MG63 (cell line): Measurements from ENCODE around the gene IFNK. TPM values are rescaled to one million over a fixed set of nuclear protein-coding genes. Genes with fewer than 3 reads are reported as not detected.

Experiments used
- DNase-seq: peaks from one replicate; pipeline ENCODE4 v3.0.0-alpha.2; 2020
- H3K27me3 ChIP-seq: fragments of 250-450 bp; sonication (Bioruptor Pico); 2 replicates; pipeline ENCODE4 v1.5.1; 2020; ENCODE audit warnings: mild to moderate bottlenecking, moderate library complexity
- H3K36me3 ChIP-seq: fragments of 250-450 bp; sonication (Bioruptor Pico); 2 replicates; pipeline ENCODE4 v1.5.1; 2020; ENCODE audit warnings: mild to moderate bottlenecking, moderate library complexity
- H3K4me3 ChIP-seq: fragments of 250-450 bp; sonication (Bioruptor Pico); 2 replicates; pipeline ENCODE4 v1.5.1; 2020; ENCODE audit warnings: mild to moderate bottlenecking, moderate library complexity
- H3K9me3 ChIP-seq: fragments of 250-450 bp; sonication (Bioruptor Pico); 2 replicates; pipeline ENCODE4 v1.5.1; 2020; ENCODE audit warnings: mild to moderate bottlenecking, moderate library complexity
- total RNA-seq: library from RNA; depleted of rRNA; stranded (reverse); fragments of >200 nt; shearing (Covaris generic); gene quantifications from 2 replicates; pipeline ENCODE4 v1.2.3, GENCODE V29; 2014; ENCODE audit warnings: low replicate concordance

IFNK gene
- total RNA-seq, 1 experiment from 2014 or later: not detected

- Histone ChIP-seq H3K9me3 (no peaks in the 10 kb centered on the region), H3K36me3 (no peaks in the 10 kb centered on the region), H3K4me3 (no peak overlapping the region), H3K27me3 (no peaks in the 10 kb centered on the region)
- DNase-seq: no peak
Measured at GRCh38 chr9:27548055-27548741, 24.1 kb downstream of the IFNK start.

DNA sequence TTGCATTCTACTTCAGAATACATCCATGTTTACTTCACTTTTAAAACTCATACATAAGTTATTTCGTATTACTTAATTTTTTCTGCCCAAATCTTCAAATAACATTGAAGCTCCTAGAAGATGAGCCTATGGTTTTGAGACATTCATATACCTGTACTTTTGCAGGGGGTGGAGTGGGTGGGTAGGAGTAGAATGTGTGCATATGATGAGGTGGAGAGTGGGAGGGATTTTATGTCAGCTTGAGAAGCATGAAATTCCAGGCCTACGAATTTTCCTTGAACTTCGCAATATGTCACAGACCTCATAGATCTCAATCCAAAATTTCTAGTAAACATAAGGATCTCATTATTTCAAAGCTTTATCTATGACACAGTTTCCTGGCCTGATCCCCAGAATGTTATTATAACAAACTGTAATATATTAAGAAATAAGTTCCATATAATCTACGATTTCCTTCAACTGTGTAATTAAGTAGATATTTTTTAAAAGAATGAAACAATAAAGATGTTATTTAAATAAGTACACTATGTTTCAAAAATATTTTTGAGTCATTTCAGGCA lies 25.2 kb downstream of the IFNK start:
- no peak overlapping the region for H3K4me3 ChIP-seq
- no peaks in the 10 kb centered on the region for H3K27me3 ChIP-seq
- H3K9me3 ChIP-seq: no peaks in the 10 kb centered on the region
- no peak for DNase-seq
- no peaks in the 10 kb centered on the region for H3K36me3 ChIP-seq

- DNase-seq: no peak
- H3K9me3 ChIP-seq: no peaks in the 10 kb centered on the region
- H3K27me3 ChIP-seq: no peaks in the 10 kb centered on the region
- H3K36me3 ChIP-seq: no peaks in the 10 kb centered on the region
- H3K4me3 ChIP-seq: no peak overlapping the region
Measured at GRCh38 chr9:27554712-27555111, 30.6 kb downstream of the IFNK start.

DNA sequence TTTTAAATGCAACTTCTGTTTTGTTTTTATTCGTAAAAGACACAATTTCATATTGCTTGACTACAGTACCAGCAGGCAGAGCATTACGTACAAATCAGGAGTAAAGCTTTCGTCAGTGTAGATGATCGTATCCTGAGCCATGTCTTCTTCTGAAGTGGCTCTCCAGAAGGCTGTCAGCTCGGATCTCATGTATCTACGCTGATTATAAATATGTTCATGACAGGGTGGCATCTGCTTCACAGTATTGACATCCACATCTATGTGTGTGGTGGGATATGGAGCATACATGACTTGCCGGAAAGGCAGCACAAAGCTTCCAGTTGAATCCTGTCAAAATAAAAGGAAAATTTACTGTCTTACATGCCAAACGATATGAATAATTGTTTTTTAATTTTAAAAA lies 32.4 kb downstream of the IFNK start:
- DNase-seq: no peak
- H3K36me3 ChIP-seq: no peaks in the 10 kb centered on the region
- H3K9me3 ChIP-seq: no peaks in the 10 kb centered on the region
- no peaks in the 10 kb centered on the region for H3K27me3 ChIP-seq
- no peak overlapping the region for H3K4me3 ChIP-seq

GRCh38 chr9:27558307-27558706 lies 34.2 kb downstream of the IFNK start:
- DNase-seq: no peak
- Histone ChIP-seq H3K27me3 (no peaks in the 10 kb centered on the region), H3K9me3 (no peaks in the 10 kb centered on the region), H3K36me3 (no peaks in the 10 kb centered on the region), H3K4me3 (no peak overlapping the region)

DNA sequence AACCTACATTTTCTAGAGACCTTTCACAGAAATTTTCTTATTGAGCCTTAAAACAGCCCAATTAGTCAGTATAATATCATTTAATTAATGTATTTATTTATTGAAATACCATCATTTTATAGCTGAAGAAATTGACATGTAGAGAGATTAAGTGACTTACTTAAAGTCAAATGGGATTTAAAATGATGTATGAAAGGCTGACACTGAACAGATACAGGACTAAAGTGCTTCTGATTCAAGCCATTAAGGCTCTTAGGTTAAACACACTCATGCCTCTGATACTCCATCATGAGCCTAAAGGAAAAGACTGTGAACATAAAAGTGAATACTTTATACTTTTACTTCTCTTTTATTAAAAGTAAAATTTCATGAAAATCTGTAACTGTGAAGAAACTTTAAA lies 36.4 kb downstream of the IFNK start:
- no peaks in the 10 kb centered on the region for H3K27me3 ChIP-seq
- no peak for DNase-seq
- no peak overlapping the region for H3K4me3 ChIP-seq
- no peaks in the 10 kb centered on the region for H3K9me3 ChIP-seq
- H3K36me3 ChIP-seq: no peaks in the 10 kb centered on the region

DNA sequence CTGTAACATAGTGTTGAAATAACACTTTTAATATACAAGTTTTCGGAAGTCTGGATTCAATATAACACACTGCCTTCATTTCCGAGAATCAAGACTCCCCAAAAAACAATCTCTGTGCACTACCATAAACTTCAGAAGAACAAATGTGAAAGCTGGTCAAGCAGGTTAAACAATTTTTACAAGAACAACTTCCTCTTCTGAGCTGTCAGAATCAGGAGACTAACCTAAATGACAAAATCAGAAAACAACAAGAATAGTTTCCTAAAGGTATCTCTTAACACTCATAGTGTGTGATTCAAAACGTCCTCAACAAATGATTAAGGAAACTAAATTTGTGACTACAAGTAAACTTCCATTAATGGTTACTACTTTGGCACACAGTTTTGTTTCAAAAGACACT lies 37.6 kb downstream of the IFNK start:
- Histone ChIP-seq H3K36me3 (no peaks in the 10 kb centered on the region), H3K4me3 (no peak overlapping the region)
- no peak for DNase-seq

DNA sequence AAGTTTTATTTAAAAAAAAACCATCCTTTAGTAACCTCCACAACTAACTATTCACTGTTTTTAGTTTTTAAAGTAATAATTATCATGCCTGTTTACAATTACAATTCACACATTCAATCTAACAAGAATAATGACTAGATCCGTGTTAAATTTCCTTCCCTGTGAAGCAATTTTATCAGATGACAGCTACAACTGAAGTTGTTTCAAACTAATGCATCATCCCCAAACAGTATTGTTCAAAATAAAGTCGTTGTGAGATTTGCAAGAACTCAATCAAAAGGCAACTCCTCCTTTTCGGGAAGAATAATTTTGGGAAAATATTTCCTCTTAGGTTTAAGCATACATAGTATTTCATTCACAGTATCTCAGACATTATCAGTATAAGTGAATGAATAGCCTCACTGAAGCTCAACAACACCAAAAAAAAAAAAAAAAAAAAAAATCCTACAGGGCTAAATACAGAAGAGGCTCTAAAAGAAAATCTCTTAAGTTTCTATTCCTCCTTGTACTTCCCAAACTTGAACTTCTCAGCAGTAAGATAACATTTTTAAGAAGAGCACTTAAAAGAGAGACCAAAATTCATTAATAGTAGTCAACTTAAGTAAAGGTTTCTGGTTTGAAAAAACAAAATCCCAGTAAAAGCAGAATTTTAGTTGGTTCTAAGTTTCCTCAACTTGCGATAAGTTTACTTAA lies 39.8 kb downstream of the IFNK start:
- DNase-seq: no peak
- Histone ChIP-seq H3K36me3 (no peaks in the 10 kb centered on the region), H3K27me3 (no peaks in the 10 kb centered on the region), H3K9me3 (no peaks in the 10 kb centered on the region), H3K4me3 (no peak overlapping the region)

More for the DNA sequence above, 37.6 kb downstream of the IFNK start:
- no peaks in the 10 kb centered on the region for H3K27me3 ChIP-seq
- no peaks in the 10 kb centered on the region for H3K9me3 ChIP-seq

GRCh38 chr9:27564670-27565069 lies 40.6 kb downstream of the IFNK start:
- Histone ChIP-seq H3K27me3 (no peaks in the 10 kb centered on the region), H3K36me3 (no peaks in the 10 kb centered on the region), H3K4me3 (no peak overlapping the region), H3K9me3 (no peaks in the 10 kb centered on the region)
- DNase-seq: no peak

DNA sequence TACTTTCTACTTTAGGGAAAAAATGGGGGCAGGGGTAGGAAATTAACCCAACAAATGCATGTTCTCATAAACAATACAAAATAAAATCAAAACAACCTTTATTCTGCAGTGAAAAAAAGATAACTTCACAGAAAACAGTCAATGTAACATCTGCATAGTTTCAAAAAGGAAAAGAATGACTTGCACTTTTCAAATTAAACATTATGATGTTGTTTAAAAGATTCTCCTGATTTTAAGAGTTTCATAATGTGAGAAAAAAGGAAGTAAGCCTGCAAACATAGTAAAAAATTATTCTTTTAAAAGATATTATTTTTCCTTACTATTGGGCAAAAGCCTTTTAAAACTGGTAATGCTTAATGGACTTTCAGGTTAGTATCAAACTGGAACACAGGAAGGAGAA lies 41.6 kb downstream of the IFNK start:
- Histone ChIP-seq H3K36me3 (no peaks in the 10 kb centered on the region), H3K27me3 (no peaks in the 10 kb centered on the region), H3K9me3 (no peaks in the 10 kb centered on the region), H3K4me3 (no peak overlapping the region)
- no peak for DNase-seq

DNA sequence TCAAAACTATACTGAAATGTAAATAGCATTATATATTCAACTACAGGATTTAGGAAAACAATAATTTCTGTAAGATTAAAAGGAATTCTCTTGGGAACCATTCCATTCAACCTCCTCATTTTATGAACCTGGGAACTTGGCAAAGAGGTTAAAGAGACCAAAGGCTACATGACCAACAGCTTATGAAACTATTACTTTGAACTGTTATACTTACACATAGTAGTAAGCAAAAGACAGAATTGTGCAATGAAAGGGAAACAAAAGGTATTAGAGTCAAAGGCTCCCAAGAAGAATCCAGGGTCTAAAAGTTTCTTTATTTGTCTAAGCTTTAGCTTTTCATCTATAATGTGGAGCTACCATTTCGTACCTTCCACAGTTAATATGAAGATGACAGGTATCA lies 42.0 kb downstream of the IFNK start:
- Histone ChIP-seq H3K9me3 (no peaks in the 10 kb centered on the region), H3K4me3 (no peak overlapping the region), H3K36me3 (no peaks in the 10 kb centered on the region), H3K27me3 (no peaks in the 10 kb centered on the region)
- DNase-seq: no peak

DNA sequence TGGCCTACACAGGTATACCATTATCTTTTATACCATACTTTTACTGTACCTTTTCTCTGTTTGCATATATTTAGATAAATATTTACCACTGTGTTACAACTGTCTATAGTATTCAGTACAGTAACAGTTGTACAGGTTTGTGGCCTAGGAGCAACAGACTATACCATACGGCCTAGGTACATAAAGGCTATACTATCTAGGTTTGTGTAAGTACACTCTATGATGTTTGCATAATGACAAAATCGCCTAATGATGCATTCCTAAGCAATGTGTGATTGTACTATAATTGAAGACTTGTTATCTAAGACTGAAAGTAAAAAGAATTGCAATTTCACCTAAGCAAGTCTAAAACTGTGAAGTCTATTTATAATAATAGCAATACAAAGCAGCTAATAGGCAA lies 45.3 kb downstream of the IFNK start:
- no peaks in the 10 kb centered on the region for H3K9me3 ChIP-seq
- H3K36me3 ChIP-seq: no peaks in the 10 kb centered on the region
- H3K4me3 ChIP-seq: no peak overlapping the region
- DNase-seq: no peak
- no peaks in the 10 kb centered on the region for H3K27me3 ChIP-seq

DNA sequence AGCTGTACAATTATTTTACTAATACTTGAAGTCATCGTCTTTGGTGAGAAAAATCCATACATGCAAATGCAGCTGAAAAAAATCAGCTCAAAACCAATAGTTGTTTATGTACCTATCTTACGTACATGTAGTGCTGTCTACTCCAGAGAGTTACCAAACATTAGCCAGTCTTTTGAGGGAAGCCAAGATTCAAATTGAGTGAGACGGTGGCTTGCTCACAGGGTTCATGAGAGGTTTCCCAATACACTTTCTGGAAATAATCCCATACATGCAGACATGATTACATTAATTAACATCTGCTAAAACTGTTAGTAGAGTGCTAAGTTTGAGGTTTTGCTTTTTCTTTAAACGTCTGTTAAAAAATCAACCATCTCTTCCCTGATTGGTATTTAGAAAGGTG lies 46.9 kb downstream of the IFNK start:
- Histone ChIP-seq H3K27me3 (no peaks in the 10 kb centered on the region), H3K9me3 (no peaks in the 10 kb centered on the region), H3K36me3 (no peaks in the 10 kb centered on the region), H3K4me3 (no peak overlapping the region)
- no peak for DNase-seq

DNA sequence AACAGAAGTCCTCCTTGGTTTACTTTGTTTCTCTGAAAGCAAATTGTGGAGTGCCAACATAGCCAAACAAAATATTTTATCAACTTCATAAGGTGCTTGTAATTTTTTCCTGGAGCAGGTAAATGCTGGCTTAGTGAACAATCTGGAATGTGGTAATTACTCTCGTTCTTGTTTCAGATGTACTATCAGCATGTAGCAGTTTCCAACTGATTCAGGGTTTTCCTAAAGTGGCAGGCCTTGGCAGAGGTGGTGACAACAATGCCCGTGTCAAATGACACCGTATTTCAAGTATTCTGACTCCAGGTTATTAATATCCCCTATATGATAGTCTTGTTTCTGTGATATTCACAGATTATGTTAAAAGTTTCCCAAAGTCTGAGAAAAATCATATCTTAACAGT lies 48.0 kb downstream of the IFNK start:
- Histone ChIP-seq H3K36me3 (no peaks in the 10 kb centered on the region), H3K27me3 (no peaks in the 10 kb centered on the region), H3K4me3 (no peak overlapping the region), H3K9me3 (no peaks in the 10 kb centered on the region)
- no peak for DNase-seq

GRCh38 chr9:27572566-27572917 lies 48.5 kb downstream of the IFNK start:
- H3K27me3 ChIP-seq: no peaks in the 10 kb centered on the region
- peak overlapping the region; percentile 64 for H3K4me3 ChIP-seq
- H3K36me3 ChIP-seq: no peaks in the 10 kb centered on the region
- H3K9me3 ChIP-seq: no peaks in the 10 kb centered on the region
- no peak for DNase-seq

DNA sequence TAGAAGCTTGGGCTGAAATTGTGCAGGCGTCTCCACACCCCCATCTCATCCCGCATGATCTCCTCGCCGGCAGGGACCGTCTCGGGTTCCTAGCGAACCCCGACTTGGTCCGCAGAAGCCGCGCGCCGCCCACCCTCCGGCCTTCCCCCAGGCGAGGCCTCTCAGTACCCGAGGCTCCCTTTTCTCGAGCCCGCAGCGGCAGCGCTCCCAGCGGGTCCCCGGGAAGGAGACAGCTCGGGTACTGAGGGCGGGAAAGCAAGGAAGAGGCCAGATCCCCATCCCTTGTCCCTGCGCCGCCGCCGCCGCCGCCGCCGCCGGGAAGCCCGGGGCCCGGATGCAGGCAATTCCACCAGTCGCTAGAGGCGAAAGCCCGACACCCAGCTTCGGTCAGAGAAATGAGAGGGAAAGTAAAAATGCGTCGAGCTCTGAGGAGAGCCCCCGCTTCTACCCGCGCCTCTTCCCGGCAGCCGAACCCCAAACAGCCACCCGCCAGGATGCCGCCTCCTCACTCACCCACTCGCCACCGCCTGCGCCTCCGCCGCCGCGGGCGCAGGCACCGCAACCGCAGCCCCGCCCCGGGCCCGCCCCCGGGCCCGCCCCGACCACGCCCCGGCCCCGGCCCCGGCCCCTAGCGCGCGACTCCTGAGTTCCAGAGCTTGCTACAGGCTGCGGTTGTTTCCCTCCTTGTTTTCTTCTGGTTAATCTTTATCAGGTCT lies 49.0 kb downstream of the IFNK start, which contains the start of gene C9orf72:
TSS of gene C9orf72 (minus strand) at position 564 of the 716 bp plus-strand sequence. CDS start 6,361 bp downstream, outside the sequence.
- peak; percentile 49 for DNase-seq
- no peaks in the 10 kb centered on the region for H3K36me3 ChIP-seq

More for the DNA sequence above, 49.0 kb downstream of the IFNK start, which contains the start of gene C9orf72:
- no peaks in the 10 kb centered on the region for H3K27me3 ChIP-seq
- H3K4me3 ChIP-seq: peak within 1 kb of the TSS; percentile 64
- no peaks in the 10 kb centered on the region for H3K9me3 ChIP-seq
